ENCODE results near the gene AKR1C4. TPM values are rescaled to one million over a fixed set of nuclear protein-coding genes. Genes with fewer than 3 reads are reported as not detected.

The AKR1C4 gene
- total RNA-seq, 2 experiments from 2014 or later = not detected

DNA sequence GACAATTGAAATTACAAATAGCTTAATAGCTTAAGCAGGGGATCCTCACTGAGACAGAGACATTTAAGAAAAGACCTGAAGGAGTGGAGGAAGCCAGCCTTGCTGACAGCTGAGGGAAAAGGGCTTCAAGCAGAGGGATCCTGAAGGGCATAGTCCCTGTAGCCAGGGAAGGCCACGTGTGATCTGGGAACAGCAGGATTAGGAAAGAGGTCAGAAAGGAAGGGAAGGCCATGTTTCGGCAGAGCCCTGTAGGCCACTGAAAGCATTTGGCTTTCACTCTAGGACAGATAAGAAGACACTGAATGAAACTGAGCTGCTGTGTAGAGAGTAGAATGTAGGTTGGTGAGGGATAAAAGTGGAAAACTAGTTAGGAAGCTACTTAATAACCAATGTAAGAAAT lies 8.3 kb upstream of the AKR1C4 start:
- POLR2A ChIA-PET = no interaction called here
- no peak overlapping the region for H3K4me3 Mint-ChIP-seq
- CTCF ChIA-PET = no interaction called here
- no peaks in the 10 kb centered on the region for H3K4me1 Mint-ChIP-seq (ENCODE audit: low read depth)
- Histone ChIP-seq H3K27me3 (ENCODE audit: control insufficient read depth in 1 of 2, insufficient read depth in 2 of 2, low read length in 2 of 2) (no peaks in the 10 kb centered on the region), H3K36me3 (ENCODE audit: insufficient read depth, low read length) (no peaks in the 10 kb centered on the region), H3K9me3 (ENCODE audit: control insufficient read depth in 1 of 2, insufficient read depth in 1 of 2, low read length in 2 of 2) (no peaks in the 10 kb centered on the region), H3K4me1 (ENCODE audit: insufficient read depth, low read length) (no peaks in the 10 kb centered on the region), H3K4me3 (ENCODE audit: low read length) (no peak overlapping the region), H3K27ac (ENCODE audit: low read depth in 1 of 2, low read length in 2 of 2) (no peak overlapping the region)
- ATAC-seq (ENCODE audit: poor library complexity) = no peak
- H3K9me3 Mint-ChIP-seq = no peaks in the 10 kb centered on the region
- H3K27me3 Mint-ChIP-seq = no peaks in the 10 kb centered on the region
- intact Hi-C loops (cut with DNase I, micrococcal nuclease) = no loop called here
- no peak overlapping the region for H3K27ac Mint-ChIP-seq
- no peak for TF ChIP-seq CTCF (IDR thresholded peaks at IDR 0.05)
- no peak for DNase-seq
- no peaks in the 10 kb centered on the region for H3K36me3 Mint-ChIP-seq (ENCODE audit: low read depth)

DNA sequence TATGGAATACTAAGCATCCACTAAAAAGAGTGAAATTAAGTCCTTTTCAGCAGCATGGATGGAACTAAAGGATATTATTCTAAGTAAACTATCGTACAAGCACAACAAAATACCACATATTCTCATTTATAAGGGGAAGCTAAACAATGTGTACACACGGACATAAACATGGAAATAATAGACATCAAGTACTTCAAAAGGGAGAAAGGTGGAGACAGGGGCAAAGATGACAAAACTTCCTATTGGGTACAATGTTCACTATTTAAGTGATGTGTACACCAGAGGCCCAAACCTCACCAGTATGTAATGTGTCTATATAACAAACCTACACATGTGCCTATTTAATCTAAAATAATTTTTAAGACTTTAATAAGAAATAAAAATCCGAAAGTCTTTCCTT lies 2.2 kb upstream of the AKR1C4 start:
- Mint-ChIP-seq H3K9me3 (no peaks in the 10 kb centered on the region), H3K4me1 (ENCODE audit: low read depth) (no peaks in the 10 kb centered on the region), H3K27me3 (no peaks in the 10 kb centered on the region), H3K36me3 (ENCODE audit: low read depth) (no peaks in the 10 kb centered on the region), H3K27ac (no peak overlapping the region), H3K4me3 (no peak overlapping the region)
- no peaks in the 10 kb centered on the region for H3K9me3 ChIP-seq (ENCODE audit: control insufficient read depth in 1 of 2, insufficient read depth in 1 of 2, low read length in 2 of 2)
- H3K4me3 ChIP-seq (ENCODE audit: low read length) = no peak overlapping the region
- ChIA-PET POLR2A (no interaction called here), CTCF (no interaction called here)
- H3K27ac ChIP-seq (ENCODE audit: low read depth in 1 of 2, low read length in 2 of 2) = no peak overlapping the region
- H3K36me3 ChIP-seq (ENCODE audit: insufficient read depth, low read length) = no peaks in the 10 kb centered on the region
- no peak for DNase-seq
- H3K27me3 ChIP-seq (ENCODE audit: control insufficient read depth in 1 of 2, insufficient read depth in 2 of 2, low read length in 2 of 2) = no peaks in the 10 kb centered on the region
- no peaks in the 10 kb centered on the region for H3K4me1 ChIP-seq (ENCODE audit: insufficient read depth, low read length)
- intact Hi-C loops (cut with DNase I, micrococcal nuclease) = no loop called here
- no peak for TF ChIP-seq CTCF (IDR thresholded peaks at IDR 0.05)
- no peak for ATAC-seq (ENCODE audit: poor library complexity)

GRCh38 chr10:5195727-5196374 lies 786 bp upstream of the AKR1C4 start:
- Histone ChIP-seq H3K4me3 (ENCODE audit: low read length) (no peak overlapping the region), H3K9me3 (ENCODE audit: control insufficient read depth in 1 of 2, insufficient read depth in 1 of 2, low read length in 2 of 2) (no peaks in the 10 kb centered on the region), H3K4me1 (ENCODE audit: insufficient read depth, low read length) (no peaks in the 10 kb centered on the region), H3K36me3 (ENCODE audit: insufficient read depth, low read length) (no peaks in the 10 kb centered on the region), H3K27ac (ENCODE audit: low read depth in 1 of 2, low read length in 2 of 2) (no peak overlapping the region), H3K27me3 (ENCODE audit: control insufficient read depth in 1 of 2, insufficient read depth in 2 of 2, low read length in 2 of 2) (no peaks in the 10 kb centered on the region)
- Mint-ChIP-seq H3K27ac (no peak overlapping the region), H3K27me3 (no peaks in the 10 kb centered on the region), H3K9me3 (no peaks in the 10 kb centered on the region), H3K4me1 (ENCODE audit: low read depth) (no peaks in the 10 kb centered on the region), H3K36me3 (ENCODE audit: low read depth) (no peaks in the 10 kb centered on the region), H3K4me3 (no peak overlapping the region)
- ATAC-seq (ENCODE audit: poor library complexity) (no peak), DNase-seq (no peak)
- CTCF ChIA-PET = no interaction called here
- intact Hi-C loops (cut with DNase I, micrococcal nuclease) = no loop called here
- POLR2A ChIA-PET = no interaction called here
- TF ChIP-seq CTCF (IDR thresholded peaks at IDR 0.05) = no peak

All from CD4-positive, alpha-beta T cell (primary cell).